ENCODE measurements around the gene RPP21. TPM values are rescaled to one million over a fixed set of nuclear protein-coding genes. Genes with fewer than 3 reads are reported as not detected.

Gene RPP21
- total and polyA plus RNA-seq, 2 donors: 15.0 to 147 TPM

DNA sequence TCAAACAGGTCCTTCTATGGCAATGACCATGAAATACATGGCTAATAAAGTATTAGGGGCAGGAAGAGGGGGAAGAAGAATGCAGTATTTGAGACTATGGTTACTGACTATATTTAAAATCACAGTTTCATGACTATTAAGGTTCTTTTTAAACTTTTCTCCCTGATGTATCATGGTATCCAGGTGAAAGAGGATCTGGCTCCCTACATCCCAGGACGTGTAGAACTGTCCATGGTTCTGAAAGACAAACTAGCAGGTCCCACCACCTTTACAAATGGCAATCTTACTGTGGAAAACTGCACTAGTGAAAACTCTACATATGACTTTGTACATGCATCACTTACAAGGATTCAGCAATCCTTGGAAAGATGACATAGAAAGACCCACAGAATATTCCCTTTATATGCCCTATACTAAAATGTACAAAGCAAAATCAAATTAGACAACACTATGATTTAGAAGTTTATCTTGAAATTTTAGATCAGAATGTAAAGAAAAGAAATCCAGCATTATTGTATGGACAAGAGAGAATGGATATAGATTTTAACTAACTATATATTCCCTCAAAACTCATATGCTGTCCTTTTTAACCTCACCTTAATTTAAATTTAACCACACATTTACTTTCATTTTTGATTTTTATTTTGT, 33.5 kb downstream of the RPP21 start:
- H3K4me3 ChIP-seq (ENCODE audit: low read depth, low read length): no peak overlapping the region
- WGBS: 2% methylated on average over 1 of the region's 1 CpG
- H3K4me1 ChIP-seq (ENCODE audit: insufficient read depth): no peaks in the 10 kb centered on the region
- no peak overlapping the region for H3K27ac ChIP-seq (ENCODE audit: low read depth)
- no peaks in the 10 kb centered on the region for H3K36me3 ChIP-seq (ENCODE audit: insufficient read depth)
- DNase-seq (ENCODE audit: extremely low spot score): no peak

DNA sequence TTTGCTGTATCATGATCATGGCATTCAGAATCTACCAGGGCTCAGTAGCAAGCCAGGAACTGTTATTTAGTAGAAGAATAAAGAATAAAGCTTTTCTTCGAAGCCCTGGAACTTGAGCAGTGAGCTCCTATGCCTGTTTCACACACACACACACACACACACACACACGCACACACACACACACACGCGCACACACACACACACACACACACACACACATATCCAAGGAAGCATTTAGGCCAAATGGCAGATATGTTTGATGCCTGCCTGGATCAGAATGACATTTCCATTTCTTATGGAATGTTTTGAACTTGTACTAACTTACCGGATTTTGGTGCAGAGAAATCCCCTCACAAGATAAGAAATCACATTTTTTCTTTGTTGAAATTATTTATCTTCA, 35.5 kb downstream of the RPP21 start:
- H3K36me3 ChIP-seq (ENCODE audit: insufficient read depth): no peaks in the 10 kb centered on the region
- DNase-seq (ENCODE audit: extremely low spot score): no peak
- no peak overlapping the region for H3K27ac ChIP-seq (ENCODE audit: low read depth)
- no peak overlapping the region for H3K4me3 ChIP-seq (ENCODE audit: low read depth, low read length)
- whole genome bisulfite sequencing: 48% methylated on average over 5 of the region's 5 CpGs
- no peaks in the 10 kb centered on the region for H3K4me1 ChIP-seq (ENCODE audit: insufficient read depth)

DNA sequence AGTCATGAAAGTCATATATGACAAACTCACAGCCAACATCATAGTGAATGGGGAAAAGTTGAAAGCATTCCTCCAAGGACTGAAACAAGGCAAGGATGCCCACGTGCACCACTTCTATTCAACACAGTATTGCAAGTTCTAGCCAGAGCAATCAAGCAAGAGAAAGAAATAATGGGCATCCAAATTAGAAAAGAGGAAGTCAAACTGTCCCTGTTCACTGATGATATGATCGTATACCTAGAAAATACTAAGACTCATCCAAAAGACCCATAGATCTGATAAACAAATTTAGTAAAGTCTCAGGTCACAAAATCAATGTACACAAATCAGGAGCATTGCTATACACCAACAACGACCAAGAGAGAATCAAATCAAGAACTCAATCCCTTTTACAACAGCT, 41.2 kb downstream of the RPP21 start:
- H3K4me1 ChIP-seq (ENCODE audit: insufficient read depth): no peaks in the 10 kb centered on the region
- DNase-seq (ENCODE audit: extremely low spot score): no peak
- no peak overlapping the region for H3K27ac ChIP-seq (ENCODE audit: low read depth)
- no peak overlapping the region for H3K4me3 ChIP-seq (ENCODE audit: low read depth, low read length)
- 40% methylated on average over 3 of the region's 3 CpGs for WGBS
- H3K36me3 ChIP-seq (ENCODE audit: insufficient read depth): no peaks in the 10 kb centered on the region

DNA sequence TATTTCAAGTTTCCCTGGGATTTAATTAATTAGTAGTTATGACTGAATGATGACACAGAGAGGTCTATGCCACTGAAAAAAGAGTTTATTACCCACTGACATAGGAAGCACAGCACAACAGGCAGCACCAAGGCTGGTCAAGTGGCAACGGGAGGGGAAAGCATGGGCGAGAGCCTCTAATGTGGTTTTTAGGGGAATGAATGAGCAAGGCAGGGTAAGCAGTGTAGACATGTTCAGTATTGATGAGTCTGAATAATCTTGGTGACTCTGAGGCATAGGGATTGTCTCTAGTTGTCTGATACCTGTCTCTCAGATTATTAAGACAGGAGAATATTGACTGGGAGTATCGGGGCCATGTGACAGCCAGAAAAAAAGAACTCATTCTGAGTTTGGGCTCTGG, 46.3 kb downstream of the RPP21 start:
- no peaks in the 10 kb centered on the region for H3K4me1 ChIP-seq (ENCODE audit: insufficient read depth)
- no peak overlapping the region for H3K27ac ChIP-seq (ENCODE audit: low read depth)
- H3K36me3 ChIP-seq (ENCODE audit: insufficient read depth): no peaks in the 10 kb centered on the region
- no peak for DNase-seq (ENCODE audit: extremely low spot score)
- no peak overlapping the region for H3K4me3 ChIP-seq (ENCODE audit: low read depth, low read length)
- WGBS: 59% methylated on average over 3 of the region's 3 CpGs

DNA sequence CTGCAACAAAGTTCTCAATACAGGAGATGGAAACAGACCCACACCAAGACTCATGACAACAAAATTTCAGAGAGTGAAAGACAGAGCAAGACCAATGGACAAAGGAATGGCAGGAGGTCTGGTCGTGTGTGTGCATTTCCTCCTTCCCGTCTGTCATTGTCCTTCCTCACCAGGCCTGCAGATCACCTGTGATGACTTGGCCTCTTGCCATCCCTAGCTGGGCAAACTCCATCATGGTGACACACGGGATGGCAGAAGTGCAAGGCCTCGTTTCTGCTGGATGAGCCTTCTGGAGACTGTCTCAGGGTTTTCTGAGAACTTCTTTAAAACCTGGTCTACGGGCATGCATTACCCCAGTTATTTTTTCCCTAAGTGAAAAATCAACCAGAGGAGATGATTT, 49.2 kb downstream of the RPP21 start:
- DNase-seq (ENCODE audit: extremely low spot score): no peak
- 40% methylated on average over 5 of the region's 5 CpGs for WGBS
- no peaks in the 10 kb centered on the region for H3K4me1 ChIP-seq (ENCODE audit: insufficient read depth)

More for the DNA sequence above, 49.2 kb downstream of the RPP21 start:
- Histone ChIP-seq H3K36me3 (ENCODE audit: insufficient read depth) (no peaks in the 10 kb centered on the region), H3K27ac (ENCODE audit: low read depth) (no peak overlapping the region), H3K4me3 (ENCODE audit: low read depth, low read length) (no peak overlapping the region)

Small RNAs within 50 kb of the gene (small RNA-seq; reads per million reads assigned to genes)
- not detected for gene HLA-N

Other genes with a start within 250 kb of the RPP21 start
- gene TRIM31, start 232.1 kb upstream of the RPP21 start, total RNA-seq: 1.3 TPM
- gene TRIM31, start 232.1 kb upstream of the RPP21 start, polyA plus RNA-seq: 9.6 TPM
- not detected for gene TRIM40, start 209.0 kb upstream of the RPP21 start, total RNA-seq
- not detected for gene TRIM40, start 209.0 kb upstream of the RPP21 start, polyA plus RNA-seq
- 0.42 TPM for gene TRIM10, start 183.9 kb upstream of the RPP21 start, total RNA-seq
- not detected for gene TRIM10, start 183.9 kb upstream of the RPP21 start, polyA plus RNA-seq
- not detected for gene TRIM15, start 181.6 kb upstream of the RPP21 start, total RNA-seq
- gene TRIM15, start 181.6 kb upstream of the RPP21 start, polyA plus RNA-seq: not detected
- gene TRIM26, start 131.8 kb upstream of the RPP21 start, total RNA-seq: 13.6 TPM
- gene TRIM26, start 131.8 kb upstream of the RPP21 start, polyA plus RNA-seq: 35.8 TPM
- gene TRIM39, start 18.2 kb upstream of the RPP21 start, total RNA-seq: 5.8 TPM
- 16.6 TPM for gene TRIM39, start 18.2 kb upstream of the RPP21 start, polyA plus RNA-seq
- 141 TPM for gene HLA-E, start 144.4 kb downstream of the RPP21 start, total RNA-seq
- gene HLA-E, start 144.4 kb downstream of the RPP21 start, polyA plus RNA-seq: 564 TPM
- gene GNL1, start 211.3 kb downstream of the RPP21 start, total RNA-seq: 30.9 TPM
- gene GNL1, start 211.3 kb downstream of the RPP21 start, polyA plus RNA-seq: 63.7 TPM
- 8.5 TPM for gene PRR3, start 212.1 kb downstream of the RPP21 start, total RNA-seq
- 11.0 TPM for gene PRR3, start 212.1 kb downstream of the RPP21 start, polyA plus RNA-seq
- 16.0 TPM for gene ABCF1, start 226.3 kb downstream of the RPP21 start, total RNA-seq
- 42.8 TPM for gene ABCF1, start 226.3 kb downstream of the RPP21 start, polyA plus RNA-seq